ENCODE measurements around the gene BCAT1.
"Not testable (repeated sequence)": the region's sequence is repeated elsewhere in the genome, so short reads cannot be mapped to it uniquely, and the experiment has no call there.

BCAT1 gene

DNA sequence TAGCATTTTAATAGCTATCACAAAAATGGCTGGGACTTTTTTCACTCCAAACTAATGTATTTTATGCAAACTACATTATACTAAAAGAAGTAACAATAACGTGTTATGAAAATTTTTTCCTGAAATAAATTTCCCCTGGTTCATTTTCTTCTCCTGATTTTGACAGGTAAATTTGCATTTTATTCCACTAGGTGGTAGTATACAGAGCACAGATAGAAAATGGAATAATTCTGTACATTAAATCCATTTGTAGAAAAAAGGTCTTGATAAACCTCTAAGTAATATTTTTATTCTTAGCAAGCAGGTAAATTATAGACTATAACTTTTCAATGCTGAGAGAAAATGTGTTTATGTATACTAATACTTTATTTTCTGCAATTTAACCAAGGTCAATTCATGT lies 96.5 kb downstream of the BCAT1 start:
- DNase-seq = peak; percentile 92

DNA sequence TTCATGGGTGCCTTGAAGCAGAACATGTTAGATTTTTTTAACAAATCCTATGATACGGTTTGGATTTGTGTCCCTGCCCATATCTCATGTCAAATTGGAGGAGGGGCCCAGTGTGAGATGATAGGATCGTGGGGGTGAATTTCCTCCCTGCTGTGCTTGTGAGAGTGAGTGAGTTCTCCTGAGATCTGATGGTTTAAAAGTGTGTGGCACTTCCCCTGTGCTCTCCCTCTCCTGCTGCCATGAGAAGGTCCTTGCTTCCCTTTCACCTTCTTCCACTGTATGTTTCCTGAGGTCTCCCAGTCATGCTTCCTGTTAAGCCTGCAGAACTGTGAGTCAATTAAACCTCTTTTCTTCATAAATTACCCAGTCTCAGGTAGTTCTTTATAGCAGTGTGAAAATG lies 97.0 kb downstream of the BCAT1 start:
- DNase-seq = not testable (repeated sequence)

DNA sequence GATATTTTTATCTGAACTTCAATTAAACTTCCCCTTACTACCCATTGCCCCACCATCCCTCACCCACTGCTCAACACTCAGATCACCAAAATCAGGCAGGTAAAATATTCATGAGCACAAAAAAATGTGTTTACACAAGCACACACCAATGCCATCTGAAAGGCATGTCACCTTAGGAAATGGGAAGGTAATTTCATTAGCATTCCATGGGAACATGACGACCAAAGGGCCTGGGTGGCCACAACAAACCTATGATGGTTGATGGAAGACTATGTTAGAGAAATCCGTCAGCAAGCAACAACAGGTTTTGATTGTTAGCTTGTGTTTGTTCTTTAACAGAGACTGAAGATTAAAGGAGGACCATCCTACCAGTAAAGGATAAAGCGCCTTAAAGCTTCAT lies 97.6 kb downstream of the BCAT1 start:
- no peak for DNase-seq

DNA sequence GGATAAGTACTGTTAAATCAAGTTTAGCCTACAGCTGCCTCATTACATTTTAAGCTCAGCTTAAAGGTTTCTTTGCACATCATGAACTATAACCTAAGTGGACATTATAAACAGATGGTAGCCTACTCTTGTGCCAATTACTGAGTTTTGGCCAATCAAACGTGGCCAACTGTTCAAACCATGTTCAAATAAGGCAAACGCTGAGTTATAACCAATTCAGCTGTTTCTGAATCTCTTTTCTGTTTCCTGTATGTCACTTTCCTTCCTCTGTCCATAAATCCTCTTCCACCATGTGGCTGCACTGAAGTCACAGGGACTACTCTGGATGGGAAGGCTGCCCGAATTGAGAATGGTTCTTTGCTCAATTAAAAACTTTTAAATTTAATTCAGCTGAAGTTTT lies 98.4 kb downstream of the BCAT1 start:
- DNase-seq = peak; percentile 66

DNA sequence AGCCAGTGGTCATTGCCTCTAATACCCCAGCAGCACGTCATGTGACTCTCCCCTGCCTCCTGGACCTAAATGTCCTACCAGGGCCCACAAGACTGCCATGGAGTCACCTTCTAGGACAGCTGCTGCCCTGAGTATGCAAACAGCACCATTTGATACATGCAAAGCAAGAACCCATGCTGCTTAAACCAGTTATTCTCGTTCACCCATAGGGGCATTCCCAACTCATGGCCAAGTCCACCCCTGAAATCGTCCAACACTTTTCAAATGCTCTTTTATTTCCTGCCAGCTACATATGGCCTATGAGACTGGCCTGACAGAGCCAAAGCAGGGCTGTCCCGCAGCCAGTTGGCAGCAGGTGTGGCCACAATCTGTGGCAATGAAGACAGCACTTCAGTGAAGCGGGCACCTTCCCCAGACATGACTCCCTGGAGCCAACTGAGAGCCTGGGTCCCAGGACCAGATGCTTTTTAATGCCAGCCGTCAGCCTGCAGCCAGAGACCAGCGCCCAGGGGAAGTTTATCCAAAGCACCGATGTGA lies 99.9 kb downstream of the BCAT1 start:
- DNase-seq = peak; percentile 86

DNA sequence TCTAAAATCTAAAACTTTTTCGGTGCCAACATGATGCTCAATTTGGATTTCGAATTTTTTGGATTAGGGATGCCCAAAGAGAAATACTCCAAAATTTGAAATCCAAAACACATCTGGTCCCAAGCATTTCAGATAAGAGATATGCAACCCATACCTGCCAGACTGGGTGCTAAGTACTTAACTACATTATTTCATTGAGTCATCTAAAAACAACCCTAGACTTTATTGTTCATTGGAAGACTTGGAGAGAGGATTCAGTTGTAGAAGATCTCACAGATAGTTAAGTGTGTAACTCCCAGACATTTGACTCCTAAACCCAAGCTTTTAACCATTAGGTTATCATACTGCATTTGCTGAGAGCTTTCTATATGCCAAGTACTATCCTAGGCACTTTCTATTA lies 102.2 kb downstream of the BCAT1 start:
- no peak for DNase-seq

DNA sequence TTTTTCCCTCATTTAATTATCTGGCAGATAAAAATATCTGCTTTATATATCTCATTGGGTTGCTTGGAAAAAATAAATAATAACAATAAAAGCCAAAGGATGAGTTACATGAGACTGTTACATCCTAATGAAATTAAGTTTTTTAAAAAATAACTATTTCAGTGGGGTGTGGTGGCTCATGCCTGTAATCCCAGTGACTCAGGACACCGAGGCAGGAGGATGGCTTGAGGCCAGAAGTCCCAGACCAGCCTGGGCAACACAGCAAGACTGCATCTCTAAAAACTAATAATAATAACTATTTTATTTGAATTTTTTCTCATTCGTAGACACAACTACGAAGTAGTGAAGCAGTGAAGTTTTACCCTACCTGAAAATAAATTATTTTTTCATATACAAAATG lies 103.3 kb downstream of the BCAT1 start:
- no peak for DNase-seq

DNA sequence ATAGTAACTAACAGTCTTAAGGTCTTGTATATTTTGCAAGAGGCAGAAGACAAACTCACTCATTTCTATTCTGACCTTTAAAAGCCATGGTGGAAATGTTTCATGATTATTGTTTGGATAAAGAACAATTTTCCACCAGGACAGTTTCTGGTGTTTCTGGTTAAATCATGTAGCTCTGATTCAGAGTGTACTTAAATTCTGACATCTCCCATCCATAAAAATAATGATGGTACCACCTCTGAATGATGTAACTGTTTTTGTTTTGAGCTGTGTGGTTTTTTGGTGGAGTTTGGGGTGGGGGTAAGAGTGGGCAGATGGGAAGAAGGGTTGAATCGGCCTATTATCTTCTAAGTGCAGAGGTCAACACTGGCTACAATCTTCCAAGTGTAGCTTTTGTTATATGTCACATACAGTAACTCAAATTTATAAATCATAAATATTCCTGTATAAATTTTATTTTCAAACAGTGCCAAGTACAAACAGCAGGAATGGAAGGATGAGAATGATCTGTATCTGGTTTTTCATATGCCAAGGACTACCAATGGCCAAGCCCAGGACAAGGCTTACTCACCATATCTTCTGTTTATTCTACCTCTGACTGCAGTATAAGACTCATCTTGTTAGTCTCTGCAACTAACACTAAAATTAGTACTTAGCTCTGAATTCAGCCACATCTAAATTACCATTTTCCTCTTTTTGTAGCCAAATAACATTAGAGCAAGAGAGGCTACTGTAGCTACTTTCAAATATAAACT lies 108.7 kb downstream of the BCAT1 start:
- DNase-seq = no peak

DNA sequence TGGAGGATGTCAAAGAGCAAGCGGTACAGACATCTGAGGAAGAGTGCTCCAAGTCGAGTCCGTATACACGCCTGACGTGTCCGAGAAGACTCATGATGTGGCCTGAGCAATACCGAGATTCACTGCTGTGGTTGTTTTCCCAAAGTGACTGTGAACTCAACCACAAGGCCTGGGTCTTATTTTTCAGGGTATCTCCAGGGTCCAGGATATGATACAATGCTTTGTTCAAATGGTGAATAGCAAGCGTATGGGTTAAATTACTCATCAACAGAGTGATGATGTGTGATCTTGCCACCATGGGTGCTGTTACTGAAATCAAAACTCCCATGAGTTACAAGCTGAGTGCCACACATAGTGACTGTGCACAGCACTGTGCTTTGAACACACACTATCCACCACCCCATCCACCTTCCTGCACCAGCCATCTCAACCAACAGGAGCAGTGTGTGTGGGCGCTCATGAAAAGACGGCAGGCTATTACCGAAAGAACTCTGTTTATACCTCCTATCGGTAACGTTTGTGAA lies 109.6 kb downstream of the BCAT1 start:
- no peak for DNase-seq

DNA sequence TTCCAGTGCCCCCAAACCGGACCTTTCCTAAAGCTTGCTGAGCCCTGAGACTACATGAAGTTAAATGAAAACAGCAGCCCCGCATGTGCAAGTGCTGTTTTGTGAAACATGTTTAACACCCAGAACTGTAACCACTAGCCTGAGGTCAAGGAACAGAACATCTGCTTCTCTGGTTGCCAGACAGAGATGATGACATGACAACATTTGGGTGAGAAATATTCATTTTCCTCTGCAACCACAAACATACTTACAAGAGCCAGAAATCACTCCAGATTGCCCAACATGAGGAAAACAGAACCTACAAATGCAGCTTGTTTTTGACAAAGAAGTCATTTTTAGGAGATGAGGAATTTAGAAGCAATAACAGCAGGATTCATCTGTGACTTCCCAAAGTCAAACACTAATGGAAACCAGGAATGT lies 110.4 kb downstream of the BCAT1 start:
- no peak for DNase-seq

DNA sequence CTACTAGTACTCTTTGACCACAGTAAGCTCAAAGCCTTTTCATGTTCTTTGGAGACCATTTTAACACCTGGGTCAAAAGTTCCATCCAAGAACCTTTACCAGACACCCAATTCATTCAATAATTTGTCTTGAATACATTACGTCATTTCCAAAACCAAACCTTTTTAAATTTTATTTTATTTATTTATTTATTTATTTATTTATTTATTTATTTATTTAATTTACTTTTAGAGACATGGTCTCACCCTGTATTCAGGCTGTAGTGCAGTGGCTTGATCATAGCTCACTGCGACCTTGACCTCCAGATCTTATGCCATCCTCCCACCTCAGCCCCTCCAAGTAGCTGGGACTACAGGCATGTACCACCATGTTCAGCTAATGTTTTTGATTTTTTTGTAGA lies 113.5 kb downstream of the BCAT1 start:
- DNase-seq = no peak

DNA sequence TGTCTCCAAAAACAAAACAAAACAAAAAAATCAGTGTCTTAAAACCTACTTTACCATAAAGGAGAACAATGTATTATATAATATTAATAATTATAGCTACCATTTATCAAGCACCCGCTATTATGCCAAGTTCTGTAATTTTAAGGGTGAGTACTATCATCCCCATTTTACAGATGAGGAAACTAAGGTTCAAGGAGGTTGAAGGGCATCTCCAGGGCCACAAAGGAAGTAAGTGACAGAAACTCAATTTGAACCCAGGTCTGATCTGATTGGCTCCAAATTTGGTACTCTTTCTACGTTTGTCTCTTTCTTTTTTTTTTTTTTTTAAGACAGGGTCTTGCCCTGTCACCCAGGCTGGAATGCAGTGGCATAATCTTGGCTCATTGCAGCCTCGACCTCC lies 115.4 kb downstream of the BCAT1 start:
- DNase-seq = no peak

DNA sequence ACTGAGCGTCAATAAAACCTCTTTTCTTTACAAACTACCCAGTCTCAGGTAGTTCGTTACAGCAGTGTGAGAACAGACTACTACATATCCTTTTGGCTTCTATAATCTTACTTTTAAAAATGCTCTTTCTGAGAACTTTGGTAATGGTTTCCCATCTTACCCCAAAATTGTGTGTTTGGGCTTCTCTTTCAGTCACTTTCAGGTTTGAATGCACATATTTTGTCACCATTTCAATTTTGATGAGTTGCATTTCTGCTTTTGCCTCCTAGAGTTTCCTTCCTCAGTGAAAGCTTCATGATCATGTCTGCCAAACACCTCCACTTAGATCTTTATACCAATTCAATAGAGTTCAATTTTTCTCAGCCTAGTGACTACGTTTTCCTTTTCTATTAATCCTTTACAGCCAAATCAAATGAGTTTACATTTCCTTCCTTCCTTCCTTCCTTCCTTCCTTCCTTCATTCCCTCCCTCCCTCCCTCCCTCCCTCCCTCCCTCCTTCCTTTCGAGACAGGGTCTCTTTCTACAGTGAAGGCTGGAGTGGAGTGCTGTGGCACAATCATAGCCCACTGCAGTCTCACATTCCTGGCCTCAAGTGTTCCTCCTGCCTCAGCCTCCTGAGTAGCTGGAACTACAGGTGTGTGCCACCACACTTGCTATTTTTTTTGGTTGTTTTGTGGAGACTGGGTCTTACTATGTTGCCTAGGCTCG lies 124.9 kb downstream of the BCAT1 start:
- DNase-seq = no peak

DNA sequence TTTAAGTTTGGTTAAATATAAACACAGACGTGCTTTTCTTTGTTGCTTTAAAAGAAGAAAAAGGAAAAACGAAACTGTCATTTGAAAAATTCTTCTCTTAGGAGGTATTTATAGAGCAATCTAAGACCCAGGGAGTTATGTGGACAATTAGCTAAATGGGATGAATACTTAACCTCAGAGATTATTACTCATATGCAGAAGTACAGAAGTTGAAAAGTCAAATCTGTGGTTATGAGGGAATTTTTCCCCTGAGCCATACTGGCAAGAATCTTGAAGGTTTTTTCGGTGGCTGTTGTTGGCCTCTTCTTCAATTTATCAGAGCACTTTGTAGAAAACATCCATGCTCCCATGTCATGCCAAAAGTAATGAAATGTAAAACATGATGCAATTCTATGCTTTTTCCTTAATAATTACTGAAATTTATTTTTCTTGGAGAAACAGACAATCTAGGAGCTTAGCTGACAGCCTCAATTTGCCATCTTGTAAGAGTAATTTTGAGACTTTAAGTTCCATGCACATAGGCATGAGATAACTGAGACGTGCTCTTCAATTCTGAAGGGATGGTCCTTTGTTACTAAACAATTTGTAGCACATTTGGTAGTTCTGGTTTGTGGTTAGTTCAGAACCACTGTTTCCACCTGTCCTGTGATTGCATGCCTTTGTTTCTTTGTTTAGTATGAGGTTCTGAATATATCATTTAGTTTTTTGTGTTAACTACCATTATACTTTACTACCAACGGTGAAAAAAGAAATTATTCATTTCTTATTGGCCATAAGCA lies 126.6 kb downstream of the BCAT1 start:
- no peak for DNase-seq

DNA sequence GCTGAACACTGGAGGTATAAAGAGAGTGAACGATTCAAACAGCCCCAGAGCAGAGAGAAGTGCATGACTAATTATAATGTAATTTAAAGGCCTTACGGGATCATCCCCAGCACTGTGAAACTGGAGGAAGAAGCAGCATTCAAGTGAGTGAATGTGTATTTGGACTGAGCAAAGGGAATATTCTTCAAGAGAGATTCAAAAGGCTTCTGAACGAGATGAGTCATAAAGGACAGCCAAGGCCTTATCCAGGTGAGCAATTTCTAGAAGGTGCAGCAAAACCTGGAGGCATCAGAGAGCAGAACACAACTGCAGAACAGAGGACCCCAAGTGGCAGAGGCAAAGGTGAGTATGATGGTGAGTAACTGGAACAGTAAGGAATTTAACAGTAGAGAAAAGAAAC lies 127.2 kb downstream of the BCAT1 start:
- DNase-seq = peak; percentile 94

DNA sequence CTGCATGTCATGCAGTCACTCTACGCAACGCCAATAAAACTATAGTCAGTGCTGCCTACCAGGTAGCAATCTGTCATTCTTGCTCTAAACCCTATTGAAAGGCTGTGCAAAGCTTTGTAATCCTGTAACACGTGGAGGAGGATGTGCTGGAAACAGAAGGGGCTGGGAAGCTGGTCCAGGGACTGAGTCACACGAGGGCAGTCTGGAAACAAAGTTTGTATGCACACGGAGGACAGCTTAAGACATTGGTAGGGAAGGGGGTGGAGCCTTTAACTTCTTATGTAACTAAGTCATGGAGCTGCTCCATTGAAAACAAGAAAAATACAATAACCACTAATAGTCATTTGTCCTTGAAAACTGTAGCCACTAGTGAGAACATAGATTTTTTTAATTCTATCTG lies 128.0 kb downstream of the BCAT1 start:
- no peak for DNase-seq

DNA sequence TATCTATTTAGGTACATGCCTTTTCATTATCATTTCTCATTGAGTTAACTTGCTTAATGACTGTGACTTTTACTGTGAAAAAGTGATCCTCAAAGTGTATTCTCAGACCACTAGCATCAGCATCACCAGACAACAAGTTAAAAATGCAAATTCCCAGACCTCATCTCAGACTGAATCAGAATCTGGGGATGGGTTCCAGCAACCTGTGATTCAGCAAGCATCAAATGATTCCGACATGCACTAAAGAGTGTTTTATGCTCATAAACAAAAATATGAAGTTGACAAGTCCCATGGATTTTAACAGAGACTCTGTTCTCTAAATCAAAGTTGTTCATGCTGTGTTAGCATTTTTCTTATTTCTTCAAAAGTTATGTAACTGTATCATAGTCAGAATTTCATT lies 130.6 kb downstream of the BCAT1 start:
- DNase-seq = no peak

DNA sequence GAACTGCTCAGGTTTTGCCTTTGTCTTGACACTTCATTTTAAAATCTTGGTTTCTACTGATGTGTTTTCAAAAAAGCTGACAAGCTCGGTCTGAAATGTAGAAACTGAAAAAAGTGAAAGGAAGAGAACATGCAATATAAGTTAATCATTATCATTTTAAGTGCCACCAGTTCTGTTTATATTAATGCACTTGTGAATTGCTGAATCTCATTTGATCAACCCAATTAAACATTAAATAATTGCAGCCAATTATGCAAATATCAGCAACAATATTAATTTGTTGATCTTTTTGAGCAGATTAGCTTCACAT lies 133.8 kb downstream of the BCAT1 start:
- peak; percentile 95 for DNase-seq

DNA sequence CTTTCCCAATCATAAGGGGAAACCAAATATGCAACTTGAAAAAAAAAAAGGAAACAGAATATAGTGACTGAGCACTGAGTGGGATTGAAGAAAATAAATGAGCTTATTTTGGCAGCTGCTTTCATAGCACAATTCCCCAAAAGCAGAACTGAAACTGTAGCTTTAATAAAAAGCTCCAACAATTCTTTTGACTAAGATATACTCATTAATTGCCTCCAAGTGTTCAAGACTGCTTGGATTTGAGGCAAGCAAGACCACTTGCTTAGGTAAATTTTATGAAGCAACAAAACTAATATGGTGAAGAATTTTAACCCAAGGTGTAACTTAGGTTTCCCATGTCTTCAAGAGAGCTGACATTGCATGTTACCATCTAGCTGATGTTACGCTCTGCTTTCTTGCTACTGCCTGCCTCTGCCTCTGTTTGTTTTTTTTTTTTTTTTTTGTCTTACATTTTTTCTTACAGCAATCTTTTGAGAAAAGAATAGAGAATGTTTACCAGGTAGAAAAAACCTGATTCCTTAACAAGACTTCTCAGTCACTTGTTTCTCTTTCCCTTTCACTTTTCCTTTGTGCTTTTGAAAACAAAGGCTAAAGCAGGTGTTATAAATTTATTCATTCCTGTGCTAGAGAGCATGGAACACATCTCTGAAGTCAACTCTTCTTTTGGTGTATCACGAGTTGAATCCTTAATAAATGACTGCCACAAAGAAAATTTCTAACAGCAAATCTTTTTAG lies 134.4 kb downstream of the BCAT1 start:
- DNase-seq = peak; percentile 95

DNA sequence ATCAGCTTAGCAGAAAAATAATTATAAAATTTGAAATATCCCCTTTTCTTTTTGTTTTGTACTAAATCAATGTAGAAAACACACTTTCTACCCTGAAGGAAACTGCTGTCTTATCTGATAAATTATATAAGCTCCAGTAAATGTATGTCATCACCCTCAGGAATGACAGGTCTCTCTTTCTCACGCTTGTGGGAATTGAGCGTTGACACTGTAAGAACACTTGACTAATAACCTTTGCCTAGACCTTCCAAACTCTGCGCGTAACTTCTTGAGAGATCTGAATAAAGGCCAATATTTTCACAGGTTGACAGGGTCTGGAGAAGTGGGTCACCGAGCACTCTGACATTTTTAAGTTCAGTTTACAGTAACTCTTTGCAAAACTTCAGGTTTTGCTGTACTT lies 138.5 kb downstream of the BCAT1 start:
- no peak for DNase-seq

DNA sequence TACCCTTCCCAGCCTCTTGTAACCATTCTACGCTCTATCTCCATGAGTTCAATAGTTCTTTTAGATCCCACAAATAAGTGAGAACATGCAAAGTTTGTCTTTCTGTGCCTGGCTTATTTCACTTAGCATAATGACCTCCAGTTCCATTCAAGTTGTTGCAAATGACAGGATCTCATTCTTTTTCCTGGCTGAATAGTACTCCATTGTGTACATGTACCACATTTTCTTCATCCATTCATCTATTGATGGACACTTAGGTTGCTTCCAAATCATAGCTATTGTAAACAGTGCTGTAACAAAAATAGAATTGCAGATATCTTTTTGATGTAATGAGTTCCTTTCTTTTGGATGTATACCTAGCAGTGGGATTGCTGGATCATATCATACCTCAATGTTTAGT lies 139.6 kb downstream of the BCAT1 start:
- not testable (repeated sequence) for DNase-seq

DNA sequence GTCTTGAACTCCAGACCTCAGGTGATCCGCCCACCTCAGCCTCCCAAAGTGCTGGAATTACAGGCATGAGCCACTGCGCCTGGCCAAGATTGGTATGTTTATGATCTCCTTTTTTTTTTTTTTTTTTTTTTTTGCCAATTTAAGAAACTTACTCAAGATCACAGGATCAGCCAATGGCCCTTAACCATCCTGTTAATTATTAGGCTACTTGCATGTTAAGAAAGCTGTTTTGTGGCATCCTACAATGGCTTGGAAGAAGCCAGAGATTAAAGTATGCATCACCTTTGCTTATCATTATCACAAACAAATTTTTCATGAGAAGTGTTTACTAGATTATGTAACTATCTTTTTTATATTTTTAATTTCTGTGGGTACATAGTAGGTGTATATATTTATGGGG lies 140.2 kb downstream of the BCAT1 start:
- DNase-seq = no peak

DNA sequence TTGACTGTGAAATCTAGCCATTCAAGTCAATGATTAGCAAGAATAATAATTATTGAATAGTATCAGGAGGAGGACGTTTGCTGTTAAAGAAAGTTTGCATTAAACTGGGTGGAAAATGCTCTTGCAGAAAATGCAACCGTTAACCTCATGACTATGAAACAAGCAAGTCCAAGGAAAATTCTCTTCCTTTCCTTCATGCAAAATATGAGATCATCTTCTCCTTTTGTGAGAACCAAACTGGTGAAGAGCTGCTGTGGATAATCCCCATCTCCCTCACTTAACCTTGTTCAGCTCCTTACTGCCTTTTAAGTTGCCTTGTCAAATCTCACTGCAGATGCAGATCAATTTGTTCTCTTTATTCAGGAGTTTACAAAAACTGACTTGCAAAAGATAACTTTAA lies 142.5 kb downstream of the BCAT1 start:
- no peak for DNase-seq

Data from DMS53 (cell line).